HG02840 (cell line): ENCODE results near the gene ATG4B.

Experiments used
- ATAC-seq: cut with Tn5 transposase; IDR thresholded peaks from one replicate; pipeline ENCODE4 v1.9.1; 2021; ENCODE audit warnings: mild to moderate bottlenecking, moderate library complexity, moderate number of reproducible peaks; ENCODE audit not compliant: unreplicated experiment, low FRiP score

The ATG4B gene

DNA sequence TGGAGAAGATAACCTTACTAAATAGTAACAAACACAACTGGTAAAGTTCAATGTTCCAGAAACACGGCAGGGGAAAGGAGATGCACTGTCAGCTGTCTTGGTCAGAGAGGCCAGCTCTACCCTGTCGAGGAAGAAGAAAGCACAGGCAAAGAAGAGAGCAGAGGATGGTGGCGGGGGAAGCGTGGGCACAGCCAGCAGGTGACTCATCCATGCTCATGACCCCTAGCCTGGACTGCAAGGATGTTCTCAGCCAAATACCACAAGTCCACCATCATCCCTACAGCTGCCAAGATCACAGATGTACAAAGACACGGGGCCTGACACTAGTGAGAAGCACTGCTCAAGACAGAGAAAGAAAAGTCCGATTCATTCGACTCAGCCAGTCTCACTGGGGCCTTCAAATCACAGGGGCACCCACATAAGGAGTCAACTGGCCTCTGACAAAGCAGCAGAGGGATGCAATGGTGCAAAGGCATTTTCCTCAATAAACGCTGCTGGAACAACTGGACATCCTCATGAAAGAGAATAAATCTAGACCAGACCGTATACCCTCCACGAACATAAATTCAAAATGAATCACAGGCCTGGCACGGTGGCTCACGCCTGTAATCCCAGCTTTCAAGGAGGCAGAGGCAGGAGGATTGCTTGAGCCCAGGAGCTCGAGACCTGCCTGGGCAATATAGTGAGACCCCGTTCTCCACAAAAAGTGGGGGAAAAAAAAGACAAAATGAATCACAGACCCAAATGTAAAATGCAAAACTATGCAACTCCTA is 43.5 kb downstream of the ATG4B start:
- ATAC-seq = no peak

DNA sequence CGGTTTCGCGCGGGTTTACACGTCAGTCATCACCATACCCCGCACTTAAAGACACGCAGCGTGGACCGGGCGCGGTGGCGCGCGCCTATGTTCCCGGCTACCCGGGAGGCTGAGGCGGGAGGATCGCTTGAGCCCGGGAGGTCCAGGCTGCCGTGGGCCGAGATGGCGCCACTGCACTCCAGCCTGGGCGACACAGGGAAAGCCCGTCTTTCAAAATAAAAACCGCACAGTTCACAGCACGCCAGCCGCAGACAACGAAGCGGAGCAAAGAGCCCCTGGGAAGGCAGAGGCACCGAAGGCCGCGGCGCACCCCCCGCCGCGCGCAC is 48.8 kb downstream of the ATG4B start:
- ATAC-seq = peak; percentile 20

DNA sequence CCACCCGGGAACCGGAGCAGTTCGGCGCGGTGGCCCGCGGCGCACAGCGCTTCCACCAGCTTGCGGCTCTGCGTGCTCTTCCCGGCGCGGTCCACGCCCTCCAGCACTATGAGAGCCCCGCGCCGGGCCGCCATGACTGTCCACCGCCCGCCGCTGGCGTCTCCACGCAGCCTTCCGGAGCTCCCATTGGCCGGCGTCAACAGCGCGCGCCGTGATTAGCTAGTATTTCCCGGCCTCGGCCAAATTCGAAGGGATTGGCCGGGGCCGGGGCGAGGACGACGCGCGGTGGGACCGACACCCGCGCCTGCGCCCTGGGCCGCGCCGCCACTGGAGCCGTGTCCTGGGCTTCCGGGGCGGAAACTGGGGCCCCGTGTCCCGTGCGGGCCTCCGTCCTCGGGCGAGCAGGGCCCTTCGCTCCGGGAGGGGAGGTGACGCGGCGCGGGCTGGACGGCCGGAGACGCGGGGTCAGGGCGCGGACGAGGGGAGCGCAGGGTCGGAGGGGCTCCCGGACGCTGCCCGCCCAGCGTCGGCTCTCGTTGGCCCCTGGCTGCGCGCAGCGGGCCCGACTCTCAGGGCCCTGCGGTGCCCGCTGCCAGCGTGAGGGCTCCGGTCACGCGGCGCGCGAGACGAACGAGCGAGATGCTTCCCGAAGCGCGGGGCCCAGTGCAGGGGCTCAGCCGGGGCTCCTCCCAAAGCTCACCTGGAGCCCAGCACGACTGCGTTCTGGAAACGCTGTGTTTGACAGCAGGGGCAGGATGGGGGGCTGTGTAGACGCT is 49.3 kb downstream of the ATG4B start, which contains the start of gene DTYMK:
TSS of gene DTYMK (minus strand) at position 166 of the 776 bp plus-strand sequence. CDS start at position 134, 32 bp downstream.
- peak; percentile 94 for ATAC-seq

DNA sequence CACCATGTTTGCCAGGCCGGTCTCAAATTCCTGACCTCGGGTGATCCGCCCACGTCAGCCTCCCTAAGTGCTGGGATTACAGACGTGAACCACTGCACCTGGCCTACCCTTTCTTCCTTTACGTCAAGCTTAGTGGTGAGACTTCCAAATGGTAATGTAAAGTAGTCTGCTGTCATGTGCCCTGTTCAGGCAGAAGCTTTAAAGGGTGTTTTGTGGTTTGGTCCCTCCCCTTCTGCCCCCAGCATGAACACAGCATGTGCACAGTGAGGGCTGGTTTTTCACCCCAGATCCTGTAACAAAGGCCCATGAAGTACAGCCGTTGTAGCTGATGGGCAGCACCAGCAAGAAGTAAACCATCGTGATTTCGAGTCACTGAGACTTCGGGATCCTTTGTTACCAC is 51.8 kb downstream of the ATG4B start:
- no peak for ATAC-seq

DNA sequence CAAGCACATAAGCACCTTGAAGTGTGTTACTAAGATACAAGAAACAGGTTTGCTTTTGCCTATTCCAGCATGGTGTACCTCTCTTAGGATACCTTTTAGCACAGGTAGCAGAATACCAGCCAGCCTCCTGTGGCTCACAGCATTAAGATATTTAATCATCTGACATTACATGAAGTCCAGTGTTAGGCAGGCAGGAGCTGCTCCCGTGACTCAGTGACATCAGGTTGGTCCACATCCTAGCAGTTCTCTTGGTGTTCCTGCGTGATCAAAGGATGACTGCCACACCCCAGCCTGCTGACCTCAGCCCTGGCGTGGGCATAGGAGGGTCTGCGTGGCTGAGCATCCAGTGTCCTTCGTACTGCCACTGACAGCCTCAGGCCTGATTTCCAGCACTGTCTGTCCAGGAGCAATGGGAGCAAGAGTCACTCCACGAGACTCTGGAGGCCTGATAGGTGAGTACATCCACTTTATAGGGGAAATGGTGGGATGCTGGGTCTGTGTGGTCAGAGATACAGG is 52.8 kb downstream of the ATG4B start:
- no peak for ATAC-seq

DNA sequence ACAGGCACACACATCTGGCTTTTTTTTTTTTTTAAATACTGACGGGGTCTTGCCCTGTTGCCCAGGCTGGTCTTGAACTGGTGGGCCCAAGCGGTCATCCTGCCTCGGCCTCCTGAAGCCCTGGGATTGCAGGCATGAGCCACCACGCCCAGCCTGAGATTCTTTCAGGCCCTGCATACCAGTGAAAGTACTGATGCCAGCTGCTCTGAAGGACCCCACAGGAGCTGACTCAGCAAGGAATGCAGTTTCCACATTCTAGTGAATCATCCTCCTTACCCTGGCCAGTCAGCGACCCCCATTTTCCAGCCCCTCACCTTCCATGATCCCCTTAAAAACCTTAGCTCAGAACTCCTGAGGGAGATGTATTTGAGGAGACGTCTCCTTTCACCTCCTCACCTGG is 55.0 kb downstream of the ATG4B start:
- no peak for ATAC-seq

DNA sequence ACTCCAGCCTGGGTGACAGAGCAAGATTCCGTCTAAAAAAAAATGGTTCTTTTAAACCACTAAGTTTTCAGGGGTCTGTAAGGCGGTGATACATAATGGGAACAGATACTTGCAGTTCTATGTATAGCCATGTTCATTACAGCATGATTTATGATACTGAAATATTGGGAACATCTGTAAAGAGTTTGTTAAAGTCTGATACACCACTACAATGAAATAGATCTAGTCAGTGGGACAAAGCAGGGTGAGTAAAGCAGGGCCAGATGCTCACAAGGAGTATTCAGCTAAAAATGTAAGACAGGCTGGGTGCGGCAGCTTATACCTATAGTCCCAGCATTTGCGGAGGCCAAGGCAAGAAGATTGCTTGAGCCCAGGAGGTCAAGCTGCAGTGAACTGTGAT is 58.2 kb downstream of the ATG4B start:
- no peak for ATAC-seq

DNA sequence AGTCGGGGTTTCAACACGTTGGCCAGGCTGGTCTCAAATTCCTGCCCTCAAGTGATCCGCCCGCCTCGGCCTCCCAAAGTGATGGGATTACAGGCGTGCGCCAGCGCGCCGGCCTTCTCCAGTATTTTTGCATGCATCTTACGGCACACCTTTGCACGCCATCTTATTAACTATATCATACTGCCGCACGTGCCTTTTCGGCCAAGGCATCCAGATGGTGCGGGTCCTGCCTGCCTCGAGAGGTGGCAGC is 63.6 kb downstream of the ATG4B start:
- no peak for ATAC-seq

DNA sequence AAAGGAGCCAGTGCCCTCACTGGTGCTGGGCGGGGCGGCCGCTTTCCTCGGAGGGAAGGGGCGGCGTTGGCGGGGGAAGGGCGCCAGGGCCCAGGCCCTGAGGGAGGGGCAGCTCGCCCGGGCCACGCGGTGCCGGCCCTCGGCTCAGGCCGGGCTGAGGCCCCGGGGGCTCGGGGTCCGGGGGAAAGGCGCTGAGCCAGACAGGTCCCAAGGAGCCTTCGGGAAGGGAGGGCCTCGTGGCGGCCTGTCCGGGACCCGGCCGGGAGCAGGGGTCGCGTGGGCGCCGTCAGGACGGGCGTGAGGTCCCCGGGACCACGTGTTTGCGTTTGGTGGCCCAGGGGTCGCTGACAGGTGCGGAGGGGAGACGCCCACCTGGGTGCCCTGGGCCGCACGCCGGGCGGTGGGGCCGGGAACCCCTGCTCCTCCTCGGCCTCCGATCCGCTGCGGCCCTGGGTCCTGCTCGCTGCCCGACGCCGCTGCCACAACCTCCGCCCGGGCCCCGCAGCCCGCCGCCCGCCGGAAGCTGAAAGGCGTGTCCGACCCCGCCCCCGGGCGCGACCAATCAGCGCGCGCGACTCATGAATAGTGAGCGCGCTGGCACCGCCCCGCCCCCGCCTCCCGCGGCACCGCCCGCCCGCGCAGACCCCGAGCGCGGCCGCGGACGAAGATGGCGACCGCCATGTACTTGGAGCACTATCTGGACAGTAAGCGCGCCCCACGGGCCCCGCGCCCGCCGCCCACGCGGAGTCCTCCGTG is 64.1 kb downstream of the ATG4B start, which contains the start of gene ING5:
TSS of gene ING5 (plus strand) at position 641 of the 756 bp plus-strand sequence. CDS start at position 668, 27 bp downstream.
- peak; percentile 61 for ATAC-seq

DNA sequence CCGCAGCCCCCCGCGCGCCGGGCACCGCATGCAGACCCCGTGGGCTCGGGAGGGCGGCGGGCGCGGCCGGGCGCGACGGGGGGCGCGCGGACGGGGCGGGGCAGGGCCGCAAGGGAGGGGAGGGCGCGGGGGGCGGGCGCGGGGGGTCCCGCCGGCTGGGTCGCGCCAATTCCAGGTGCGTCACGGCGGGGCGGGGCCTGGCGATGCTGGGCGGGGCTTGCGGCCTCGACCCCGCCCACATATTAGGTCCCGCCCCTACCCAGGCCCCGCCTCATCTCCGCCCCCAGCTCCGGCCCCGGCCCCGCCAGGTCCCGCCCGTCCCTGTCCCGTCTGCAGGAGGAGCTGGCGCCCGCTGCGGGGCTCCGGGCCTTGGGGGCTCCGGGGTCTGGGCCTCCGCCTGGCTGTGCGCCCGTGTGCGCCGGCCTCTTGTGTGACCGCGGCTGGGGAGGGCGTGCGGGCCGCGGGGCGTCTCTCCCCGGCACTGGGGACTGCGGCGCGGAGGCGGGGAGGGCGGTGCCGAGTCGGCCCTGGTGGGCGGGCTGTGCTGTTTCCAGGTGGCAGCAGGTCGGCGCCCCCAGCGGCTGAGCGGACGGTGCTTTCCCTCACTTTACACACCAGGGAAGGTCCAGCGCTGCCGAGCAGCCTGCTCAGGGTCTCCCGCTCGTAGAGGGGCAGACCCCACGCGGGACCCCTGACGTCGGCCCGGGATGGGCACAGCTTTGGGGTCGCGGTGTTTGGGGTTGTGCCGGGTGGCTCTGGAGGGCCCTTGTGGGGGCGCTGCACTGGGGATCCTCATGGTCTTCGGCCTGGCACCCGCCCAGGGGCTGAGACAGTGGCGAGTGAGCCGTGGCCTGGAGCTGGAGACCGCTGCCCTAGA is 64.9 kb downstream of the ATG4B start:
- ATAC-seq = peak; percentile 65

DNA sequence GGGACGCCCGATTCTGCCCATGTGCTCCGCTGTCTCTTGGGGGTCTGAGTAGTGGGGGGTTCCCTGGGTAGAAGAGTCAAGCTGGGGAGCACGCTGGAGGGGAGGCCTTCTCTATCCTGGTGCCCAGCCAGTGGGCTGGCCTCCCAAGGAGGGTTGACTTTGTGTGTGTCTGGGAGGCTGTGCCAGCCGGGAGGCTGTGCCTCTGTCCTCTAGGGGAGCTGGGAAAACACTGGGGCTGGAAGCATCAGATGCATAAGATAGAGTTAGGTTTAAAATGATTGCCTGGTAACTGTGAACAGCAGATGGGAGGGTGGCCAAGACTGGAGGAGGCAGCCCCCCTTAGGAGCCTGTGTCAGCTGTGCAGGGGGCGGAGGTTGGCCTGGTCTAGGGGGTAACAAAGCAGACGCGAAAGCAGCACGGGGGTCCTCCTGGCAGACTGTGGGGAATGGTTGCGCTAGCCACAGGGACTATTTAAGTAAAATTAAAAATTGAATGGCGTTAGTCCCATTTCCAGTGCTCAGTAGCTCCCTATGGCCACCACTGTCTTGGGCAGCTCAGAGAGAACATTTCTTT is 65.6 kb downstream of the ATG4B start:
- ATAC-seq = no peak

DNA sequence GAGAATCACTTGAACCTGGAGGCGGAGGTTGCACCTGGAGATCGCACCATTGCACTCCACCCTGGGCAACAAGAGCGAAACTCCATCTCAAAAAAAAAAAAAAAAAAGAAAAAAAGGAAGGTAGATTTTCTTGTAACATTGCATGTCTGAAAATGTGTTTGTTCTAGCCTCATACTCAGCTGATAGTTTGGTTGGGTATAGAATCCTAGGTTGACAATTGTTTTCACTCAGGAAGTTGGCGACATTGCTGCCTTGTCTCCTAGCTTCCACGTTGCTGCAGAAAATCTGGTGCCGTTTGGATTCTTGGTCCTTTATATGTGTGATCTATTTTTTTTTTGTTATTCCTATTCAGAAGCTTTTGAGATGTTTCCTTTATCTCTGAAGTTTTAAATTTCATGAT is 69.0 kb downstream of the ATG4B start:
- no peak for ATAC-seq

DNA sequence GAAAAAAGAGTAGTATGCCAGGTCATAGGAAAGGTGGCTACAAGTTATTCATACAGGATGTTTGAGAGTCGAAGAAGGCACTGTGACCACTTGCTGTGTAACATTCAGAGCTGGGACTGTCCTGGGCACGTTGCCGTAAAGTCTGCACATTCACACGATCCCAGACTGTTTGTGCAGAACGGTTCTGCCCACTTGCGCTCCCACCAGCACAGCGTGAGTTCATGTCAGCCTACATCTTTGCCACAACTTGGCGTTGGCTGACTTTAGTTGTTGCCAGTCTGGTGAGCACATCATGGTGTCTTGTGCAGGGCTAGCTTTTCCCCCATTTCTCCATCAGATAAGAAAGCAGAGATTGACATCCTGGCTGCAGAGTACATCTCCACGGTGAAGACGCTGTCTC is 71.4 kb downstream of the ATG4B start:
- no peak for ATAC-seq

DNA sequence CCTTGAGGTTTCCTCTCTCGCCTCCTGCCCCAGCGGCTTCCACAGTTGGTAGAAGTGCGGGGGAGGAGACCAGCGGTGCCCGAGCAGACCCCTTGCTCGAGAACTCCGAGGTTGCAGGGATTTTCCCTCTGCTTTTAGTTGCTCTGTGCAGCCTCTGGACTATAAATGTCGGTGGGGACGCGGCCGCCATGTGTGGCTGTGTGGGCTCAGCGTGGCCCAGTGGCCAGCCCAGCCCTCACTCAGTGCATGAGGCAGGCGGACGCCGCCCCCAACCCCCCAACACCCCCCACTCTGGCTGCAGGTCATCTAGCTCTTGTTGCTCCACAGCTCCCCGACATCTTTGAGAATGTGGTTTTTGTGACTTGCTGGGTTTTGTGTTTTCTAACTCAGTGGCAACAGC is 81.6 kb downstream of the ATG4B start:
- ATAC-seq = no peak

DNA sequence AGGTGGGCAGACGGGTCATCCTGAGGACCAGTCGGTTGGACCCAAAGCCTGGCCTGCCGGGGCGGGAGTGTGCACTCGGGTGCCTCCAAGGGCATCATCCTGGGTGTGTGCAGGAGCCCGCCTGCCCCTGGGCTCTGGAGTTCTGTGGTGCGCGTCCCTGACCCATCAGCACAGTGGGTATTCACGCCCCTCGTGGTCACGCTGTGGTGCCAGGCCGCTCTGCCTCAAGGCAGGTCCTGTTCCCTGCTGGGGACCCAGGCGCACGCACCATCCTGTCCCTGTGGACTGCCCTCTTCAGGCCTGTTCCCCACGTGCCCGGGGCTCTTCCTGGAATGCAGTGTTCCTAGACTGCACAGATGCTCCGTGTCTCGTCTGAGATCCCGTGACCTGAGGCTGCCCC is 82.6 kb downstream of the ATG4B start:
- ATAC-seq = no peak

DNA sequence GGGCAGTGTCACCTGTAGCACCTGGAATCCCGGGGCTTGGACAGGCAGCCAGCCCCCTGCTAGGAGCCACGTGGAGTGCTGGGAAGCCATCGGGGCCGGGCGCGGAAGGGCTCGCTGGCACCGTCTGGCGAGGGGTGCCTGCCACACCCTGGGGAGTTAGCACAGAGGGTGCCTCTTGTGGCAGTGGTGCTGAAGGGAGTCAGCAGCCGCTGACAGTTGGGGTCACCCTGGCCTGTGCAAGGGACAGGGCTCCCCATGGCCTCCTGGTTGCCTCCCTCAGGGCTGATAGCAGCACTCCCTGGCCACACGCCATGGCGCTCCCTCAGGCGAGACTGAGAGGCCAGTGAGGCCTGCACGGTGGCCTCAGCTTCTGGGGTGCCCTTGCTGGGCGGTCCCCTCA is 83.1 kb downstream of the ATG4B start:
- no peak for ATAC-seq

DNA sequence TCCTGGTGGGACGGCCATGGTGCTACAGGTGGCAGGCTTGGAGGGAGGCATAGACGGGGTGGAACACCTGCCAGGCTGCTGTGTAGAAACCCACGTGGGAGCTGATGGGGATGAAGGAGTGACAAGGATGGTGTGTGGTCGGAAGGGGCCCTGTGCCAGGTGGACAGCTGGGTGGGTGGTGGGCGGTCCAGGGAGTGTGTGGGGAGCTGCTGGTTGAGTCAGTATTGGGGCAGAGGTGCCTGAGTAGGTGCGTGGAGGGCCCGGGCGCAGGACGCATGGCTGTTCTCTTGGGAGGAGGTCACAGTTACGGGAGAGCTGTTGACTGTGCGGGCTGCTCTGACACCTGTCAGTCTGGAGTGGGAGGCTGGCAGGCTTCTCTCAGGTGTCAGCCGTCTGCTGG is 84.4 kb downstream of the ATG4B start:
- no peak for ATAC-seq

DNA sequence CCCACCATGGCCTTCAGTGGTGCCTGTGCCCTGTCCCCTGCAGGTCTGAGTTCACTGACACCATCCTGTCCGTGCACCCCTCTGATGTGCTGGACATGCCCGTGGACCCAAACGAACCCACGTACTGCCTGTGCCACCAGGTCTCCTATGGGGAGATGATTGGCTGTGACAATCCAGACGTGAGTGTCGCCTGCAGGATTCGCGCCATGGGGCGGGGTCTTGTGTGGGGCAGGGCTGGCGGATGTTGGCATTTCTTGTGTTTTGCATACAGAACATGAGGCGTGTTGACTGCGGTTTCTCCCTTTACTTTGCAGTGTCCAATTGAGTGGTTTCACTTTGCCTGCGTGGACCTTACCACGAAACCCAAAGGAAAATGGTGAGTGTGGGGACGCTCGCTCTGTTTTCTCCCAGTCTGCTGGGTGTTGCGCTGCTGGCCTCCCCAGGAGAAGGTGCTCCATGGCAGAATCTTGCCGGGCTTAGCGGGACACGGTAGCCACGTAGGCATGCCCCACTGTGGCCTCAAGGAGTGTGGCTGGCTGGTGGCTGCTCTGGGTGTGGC is 85.5 kb downstream of the ATG4B start:
- no peak for ATAC-seq
